Ovary (tissue), 9 donors: ENCODE data around the gene ABCG1. TPM values are rescaled to one million over a fixed set of nuclear protein-coding genes. Genes with fewer than 3 reads are reported as not detected.
A peak's percentile ranks its signal among the peaks of the same experiment; 100 is the strongest.

Experiments used
- DNase-seq, 5 donors: peaks; one replicate each; pipeline ENCODE4 v3.0.0-alpha.2; 2019 to 2020
- H3K27ac ChIP-seq, 2 donors: fragments of 200-600 bp; one replicate each; pipeline versions ENCODE4 v1.5.1 to v1.8.0; 2019 to 2022
- H3K27me3 ChIP-seq: fragments of 200-600 bp; one replicate; pipeline ENCODE4 v1.8.0; 2022
- H3K36me3 ChIP-seq: fragments of 200-600 bp; sonication (generic); one replicate; pipeline ENCODE4 v1.5.1; 2019
- H3K4me1 ChIP-seq: one replicate; pipeline ENCODE4 v1.8.1; 2013; ENCODE audit warnings: mild to moderate bottlenecking, moderate library complexity; ENCODE audit not compliant: insufficient read depth
- H3K4me3 ChIP-seq: fragments of 200-600 bp; sonication (generic); one replicate; pipeline ENCODE4 v1.5.1; 2017
- H3K9me3 ChIP-seq, 2 donors: fragments of 200-600 bp in 1 of 2; sonication (generic) in 1 of 2; one replicate each; pipeline versions ENCODE4 v1.5.1 to v1.8.1; 2013 to 2019; ENCODE audit warnings: mild to moderate bottlenecking in 1 of 2, moderate library complexity in 1 of 2
- EP300 ChIP-seq: sonication (generic); formaldehyde crosslinking; IDR thresholded peaks from one replicate; pipeline ENCODE4 v1.6.1; 2017; ENCODE audit warnings: antibody characterized with exemption
- POLR2A ChIP-seq: fragments of 450-650 bp; IDR thresholded peaks from one replicate; pipeline ENCODE4 v1.6.1; 2017; ENCODE audit warnings: antibody characterized with exemption, mild to moderate bottlenecking, moderate library complexity
- WGBS, 3 donors: extraction: QIAGEN DNeasy Blood & Tissue Kit in 1 of 3; methylation state at CpG; one replicate each; pipeline versions ENCODE4 v1.1.5 to v1.1.7; 2013 to 2017; 5-methylcytosine and 5-hydroxymethylcytosine counted together
- intact Hi-C, 4 donors: fragments of 100-400 bp; cut with DNase I; formaldehyde crosslinking; loops; one replicate each; pipeline versions ENCODE4 v1.11.0 to v1.15.1; 2022 to 2023
- polyA plus RNA-seq, 2 donors: library from polyadenylated mRNA; stranded (reverse); fragments of 200-250 nt in 1 of 2; fragments of 350-450 nt in 1 of 2; fragmentation: Illumina TruSeq in 1 of 2; extraction: RNeasy Lipid Tissue Mini Kit (QIAGEN cat#74804) in 1 of 2; gene quantifications; one replicate each; pipeline ENCODE4 v1.2.3, GENCODE V29; 2013 to 2014
- total RNA-seq, 7 donors: library from RNA; depleted of rRNA in 2 of 7; stranded (reverse); fragments of >200 nt in 2 of 7; fragmentation: NEBNext Ultra II Directional in 3 of 7; extraction: Animal tissue kit (Norgen Biotek cat#: 25700) in 3 of 7; gene quantifications; one replicate each; pipeline versions ENCODE4 v1.1.0 to v1.2.4, GENCODE V29; 2016 to 2023
- TF ChIP-seq, protein P1 (sequence below), 3 donors: fragments of 450-650 bp in 2 of 3; fragments of 200-600 bp in 1 of 3; IDR thresholded peaks; one replicate each; pipeline versions ENCODE4 v1.5.1 to v1.8.0; 2016 to 2022; ENCODE audit warnings: antibody characterized with exemption in 3 of 3, mild to moderate bottlenecking in 1 of 3
- donor health status: DM: no; HTN: no; CAD: no; lungs with moderate emphysema.
- donor health status: DM: no; HTN: no; CAD: no.
- donor health status: Bipolar disorder and iron deficiency.
- donor health status: DM: yes; HTN: yes; CAD: no.
- donor health status: DM: no; HTN: no; CAD: no.
- donor health status: DM: yes; HTN: yes; CAD: no.

Gene ABCG1
- total and polyA plus RNA-seq, 9 donors = 4.3 to 14.9 (median 5.8) TPM

- DNase-seq = no peak
- peaks cover 5% of the 10 kb centered on the region for H3K4me1 ChIP-seq
- 14 to 37% (median 15%) methylated on average over 5 of the region's 5 CpGs for WGBS, 3 donors
- no peaks in the 10 kb centered on the region for H3K9me3 ChIP-seq
- TF ChIP-seq POLR2A (no peak), EP300 (no peak)
- TF ChIP-seq, protein P1, sequence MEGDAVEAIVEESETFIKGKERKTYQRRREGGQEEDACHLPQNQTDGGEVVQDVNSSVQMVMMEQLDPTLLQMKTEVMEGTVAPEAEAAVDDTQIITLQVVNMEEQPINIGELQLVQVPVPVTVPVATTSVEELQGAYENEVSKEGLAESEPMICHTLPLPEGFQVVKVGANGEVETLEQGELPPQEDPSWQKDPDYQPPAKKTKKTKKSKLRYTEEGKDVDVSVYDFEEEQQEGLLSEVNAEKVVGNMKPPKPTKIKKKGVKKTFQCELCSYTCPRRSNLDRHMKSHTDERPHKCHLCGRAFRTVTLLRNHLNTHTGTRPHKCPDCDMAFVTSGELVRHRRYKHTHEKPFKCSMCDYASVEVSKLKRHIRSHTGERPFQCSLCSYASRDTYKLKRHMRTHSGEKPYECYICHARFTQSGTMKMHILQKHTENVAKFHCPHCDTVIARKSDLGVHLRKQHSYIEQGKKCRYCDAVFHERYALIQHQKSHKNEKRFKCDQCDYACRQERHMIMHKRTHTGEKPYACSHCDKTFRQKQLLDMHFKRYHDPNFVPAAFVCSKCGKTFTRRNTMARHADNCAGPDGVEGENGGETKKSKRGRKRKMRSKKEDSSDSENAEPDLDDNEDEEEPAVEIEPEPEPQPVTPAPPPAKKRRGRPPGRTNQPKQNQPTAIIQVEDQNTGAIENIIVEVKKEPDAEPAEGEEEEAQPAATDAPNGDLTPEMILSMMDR (IDR thresholded peaks at IDR 0.05) = no peak
- H3K4me3 ChIP-seq = no peak overlapping the region
- H3K27me3 ChIP-seq = no peaks in the 10 kb centered on the region
- H3K36me3 ChIP-seq = no peaks in the 10 kb centered on the region
- intact Hi-C loops = no loop called here
- peak overlapping the region in 1 of 2 donors; percentile 43 for H3K27ac ChIP-seq
These were observed 19.7 kb upstream of the ABCG1 start for GRCh38 chr21:42198929-42199867.

- DNase-seq = no peak
- no peak overlapping the region for H3K27ac ChIP-seq
- 72 to 76% (median 75%) methylated on average over 8 of the region's 8 CpGs for WGBS, 3 donors
- no peaks in the 10 kb centered on the region for H3K36me3 ChIP-seq
- no peak overlapping the region for H3K4me3 ChIP-seq
- intact Hi-C loops = no loop called here
- no peaks in the 10 kb centered on the region for H3K27me3 ChIP-seq
- H3K9me3 ChIP-seq = no peaks in the 10 kb centered on the region
- TF ChIP-seq POLR2A (no peak), EP300 (no peak)
- TF ChIP-seq, protein P1 (IDR thresholded peaks at IDR 0.05) = no peak
- peaks cover 5% of the 10 kb centered on the region for H3K4me1 ChIP-seq
These were observed 19.0 kb upstream of the ABCG1 start for GRCh38 chr21:42199868-42200463.

DNA sequence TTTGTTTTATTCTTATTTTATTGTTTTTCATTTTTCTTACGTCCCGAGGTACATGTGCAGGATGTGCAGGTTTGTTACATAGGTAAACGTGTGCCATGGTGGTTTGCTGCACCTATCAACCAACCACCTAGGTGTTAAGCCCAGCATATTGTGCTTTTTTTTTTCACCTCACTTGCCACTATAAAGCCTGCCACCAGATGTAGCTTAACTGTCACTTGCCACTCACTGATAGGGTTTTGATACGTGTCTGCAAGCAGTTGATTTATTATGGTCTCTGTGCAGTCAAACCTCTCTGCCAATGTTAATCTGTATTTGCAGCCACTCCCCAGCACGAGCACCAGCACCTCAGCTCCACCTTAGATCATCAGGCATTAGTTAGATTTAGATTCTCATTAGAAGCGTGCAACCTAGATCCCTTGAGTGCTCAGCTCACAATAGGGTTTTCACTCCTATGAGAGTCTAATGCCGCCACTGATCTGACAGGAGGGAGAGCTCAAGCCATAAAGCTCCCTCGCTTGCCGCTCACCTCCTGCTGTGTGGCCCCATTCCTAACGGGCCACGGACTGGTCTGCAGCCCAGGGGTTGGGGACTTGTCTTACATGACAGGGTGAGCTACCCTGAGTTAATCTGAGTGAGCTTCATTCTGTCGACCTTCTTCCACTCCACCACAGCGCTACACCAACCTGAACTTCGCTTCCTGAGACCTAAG is 17.9 kb upstream of the ABCG1 start:
- intact Hi-C loops = no loop called here
- TF ChIP-seq EP300 = no peak
- TF ChIP-seq, protein P1 (IDR thresholded peaks at IDR 0.05) = no peak
- no peak for TF ChIP-seq POLR2A
- Histone ChIP-seq H3K9me3 (no peaks in the 10 kb centered on the region), H3K27ac (no peak overlapping the region), H3K27me3 (no peaks in the 10 kb centered on the region), H3K4me1 (peaks cover 5% of the 10 kb centered on the region), H3K4me3 (no peak overlapping the region), H3K36me3 (no peaks in the 10 kb centered on the region)
- no peak for DNase-seq
- 79 to 87% (median 86%) methylated on average over 14 of the region's 14 CpGs for WGBS, 3 donors

- intact Hi-C loops = no loop called here
- Histone ChIP-seq H3K36me3 (no peaks in the 10 kb centered on the region), H3K4me1 (peaks cover 5% of the 10 kb centered on the region), H3K27ac (no peak overlapping the region), H3K4me3 (no peak overlapping the region), H3K27me3 (no peaks in the 10 kb centered on the region), H3K9me3 (no peaks in the 10 kb centered on the region)
- no peak for TF ChIP-seq POLR2A
- TF ChIP-seq EP300 = no peak
- TF ChIP-seq, protein P1 (IDR thresholded peaks at IDR 0.05) = no peak
- DNase-seq = no peak
- WGBS, 3 donors = 81 to 92% (median 83%) methylated on average over 11 of the region's 11 CpGs
These were observed 17.3 kb upstream of the ABCG1 start for GRCh38 chr21:42201615-42202161.
